ENCODE data around the gene SMARCA5.

DNA sequence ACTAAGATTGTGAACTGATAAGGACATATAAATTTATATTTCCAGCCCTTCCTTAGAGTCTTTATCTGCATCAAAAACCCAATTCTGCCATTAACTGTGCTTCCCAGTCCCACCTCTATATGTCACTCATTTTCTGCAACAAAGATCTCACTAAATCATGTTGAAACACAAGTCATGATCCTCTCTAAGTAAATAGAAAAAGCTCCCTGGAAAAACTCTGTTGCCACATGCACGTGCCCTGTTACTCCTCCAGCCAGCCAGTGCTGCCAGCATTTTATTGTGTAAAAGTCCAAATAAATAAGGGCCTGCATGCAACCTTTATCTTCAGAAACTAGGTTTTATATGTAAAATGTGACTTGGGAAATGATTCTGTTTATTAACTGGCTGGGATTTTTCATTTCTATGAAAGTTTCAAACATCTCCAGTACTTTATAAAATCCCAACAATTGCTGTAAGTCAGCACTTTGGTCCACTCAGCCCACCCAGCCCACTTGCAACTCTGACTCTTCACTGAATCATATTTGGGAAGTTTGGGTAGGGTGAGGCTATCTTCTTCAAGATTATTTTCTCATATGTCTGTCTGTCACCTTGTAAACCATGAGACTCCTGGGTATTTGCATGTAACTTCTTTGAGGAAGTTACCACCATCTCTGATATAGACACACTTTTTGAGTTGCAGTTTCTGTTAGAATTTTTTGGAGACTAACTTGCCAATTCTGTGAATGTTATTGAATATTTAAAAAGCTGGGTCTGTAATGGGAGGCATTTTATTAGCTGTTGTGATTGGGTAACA, 40.0 kb upstream of the SMARCA5 start:
- TF ChIP-seq POLR2A (IDR thresholded peaks at IDR 0.05), result no peak
- TF ChIP-seq, protein P1, sequence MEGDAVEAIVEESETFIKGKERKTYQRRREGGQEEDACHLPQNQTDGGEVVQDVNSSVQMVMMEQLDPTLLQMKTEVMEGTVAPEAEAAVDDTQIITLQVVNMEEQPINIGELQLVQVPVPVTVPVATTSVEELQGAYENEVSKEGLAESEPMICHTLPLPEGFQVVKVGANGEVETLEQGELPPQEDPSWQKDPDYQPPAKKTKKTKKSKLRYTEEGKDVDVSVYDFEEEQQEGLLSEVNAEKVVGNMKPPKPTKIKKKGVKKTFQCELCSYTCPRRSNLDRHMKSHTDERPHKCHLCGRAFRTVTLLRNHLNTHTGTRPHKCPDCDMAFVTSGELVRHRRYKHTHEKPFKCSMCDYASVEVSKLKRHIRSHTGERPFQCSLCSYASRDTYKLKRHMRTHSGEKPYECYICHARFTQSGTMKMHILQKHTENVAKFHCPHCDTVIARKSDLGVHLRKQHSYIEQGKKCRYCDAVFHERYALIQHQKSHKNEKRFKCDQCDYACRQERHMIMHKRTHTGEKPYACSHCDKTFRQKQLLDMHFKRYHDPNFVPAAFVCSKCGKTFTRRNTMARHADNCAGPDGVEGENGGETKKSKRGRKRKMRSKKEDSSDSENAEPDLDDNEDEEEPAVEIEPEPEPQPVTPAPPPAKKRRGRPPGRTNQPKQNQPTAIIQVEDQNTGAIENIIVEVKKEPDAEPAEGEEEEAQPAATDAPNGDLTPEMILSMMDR (IDR thresholded peaks at IDR 0.05), result no peak
